Left ventricle myocardium superior (tissue), 1 donor: ENCODE data around the gene XKR8. TPM values are rescaled to one million over a fixed set of nuclear protein-coding genes. Genes with fewer than 3 reads are reported as not detected.
"Not testable (repeated sequence)": the region's sequence is repeated elsewhere in the genome, so short reads cannot be mapped to it uniquely, and the experiment has no call there.

Source experiments
- ATAC-seq: fragments of 200-7000 bp; cut with Tn5 transposase; one replicate; pipeline ENCODE4 v1.9.1; 2020; ENCODE audit warnings: mild to moderate bottlenecking, moderate library complexity
- DNase-seq: peaks from one replicate; pipeline ENCODE4 v3.0.0-alpha.2; 2020
- intact Hi-C: fragments of 100-400 bp; cut with micrococcal nuclease; formaldehyde crosslinking; loops from one replicate; pipeline ENCODE4 v1.11.0; 2022
- total RNA-seq: library from RNA; stranded (reverse); fragmentation: NEBNext Ultra II Directional; extraction: Animal tissue kit (Norgen Biotek cat#: 25700); gene quantifications from one replicate; pipeline ENCODE4 v1.2.1, GENCODE V29; 2021
- donor health status: DM: no; HTN: yes; CAD: no; lungs with severe emphysema.

Gene XKR8
- total RNA-seq, 1 donor from 2014 or later, result 5.3 TPM

- ATAC-seq (peak; percentile 67), DNase-seq (no peak)
- intact Hi-C loops, result no loop called here
Observed at GRCh38 chr1:27979151-27979858, 19.5 kb downstream of the XKR8 start.

- intact Hi-C loops, result no loop called here
- DNase-seq, result no peak
- no peak for ATAC-seq
Observed at GRCh38 chr1:27979859-27980201, 20.1 kb downstream of the XKR8 start.

- intact Hi-C loops, result no loop called here
- no peak for ATAC-seq
Observed at GRCh38 chr1:27980216-27980845, 20.6 kb downstream of the XKR8 start.

GRCh38 chr1:27981145-27981544 lies 21.4 kb downstream of the XKR8 start:
- intact Hi-C loops, result no loop called here
- DNase-seq (no peak), ATAC-seq (no peak)

More at GRCh38 chr1:27980216-27980845, 20.6 kb downstream of the XKR8 start:
- DNase-seq, result no peak

GRCh38 chr1:27990920-27991537 lies 31.3 kb downstream of the XKR8 start:
- DNase-seq, result no peak
- intact Hi-C loops, result no loop called here
- ATAC-seq, result no peak

- intact Hi-C loops, result no loop called here
- peak; percentile 36 for ATAC-seq
Observed at GRCh38 chr1:27992276-27992675, 32.5 kb downstream of the XKR8 start.

GRCh38 chr1:27993241-27993640 lies 33.5 kb downstream of the XKR8 start:
- intact Hi-C loops, result no loop called here
- ATAC-seq (peak; percentile 32), DNase-seq (no peak)

More at GRCh38 chr1:27992276-27992675, 32.5 kb downstream of the XKR8 start:
- DNase-seq, result peak; percentile 31

GRCh38 chr1:27994060-27994459 lies 34.3 kb downstream of the XKR8 start:
- ATAC-seq (peak; percentile 88), DNase-seq (no peak)
- intact Hi-C loops, result no loop called here

- ATAC-seq, result not testable (repeated sequence)
Observed at GRCh38 chr1:27994526-27994925, 34.8 kb downstream of the XKR8 start.

GRCh38 chr1:27999055-27999454 lies 39.3 kb downstream of the XKR8 start:
- DNase-seq, result no peak
- ATAC-seq, result no peak
- intact Hi-C loops, result no loop called here

More at GRCh38 chr1:27994526-27994925, 34.8 kb downstream of the XKR8 start:
- DNase-seq, intact Hi-C loops: not testable (repeated sequence)

GRCh38 chr1:28002600-28002999 lies 42.8 kb downstream of the XKR8 start:
- intact Hi-C loops, result no loop called here
- no peak for DNase-seq
- no peak for ATAC-seq

GRCh38 chr1:28003117-28003516 lies 43.3 kb downstream of the XKR8 start:
- ATAC-seq, DNase-seq, intact Hi-C loops: not testable (repeated sequence)

- DNase-seq (no peak), ATAC-seq (no peak)
- intact Hi-C loops, result no loop called here
Observed at GRCh38 chr1:28010969-28011368, 51.2 kb downstream of the XKR8 start.

Other genes with a start within 250 kb of the XKR8 start
- 12.3 TPM for gene FAM76A, start 234.0 kb upstream of the XKR8 start, total RNA-seq
- 23.7 TPM for gene STX12, start 186.8 kb upstream of the XKR8 start, total RNA-seq
- gene PPP1R8, start 129.2 kb upstream of the XKR8 start, total RNA-seq, result 25.8 TPM
- gene THEMIS2, start 87.4 kb upstream of the XKR8 start, total RNA-seq, result 5.7 TPM
- gene RPA2, start 45.4 kb upstream of the XKR8 start, total RNA-seq, result 25.5 TPM
- not detected for gene SMPDL3B, start 25.0 kb upstream of the XKR8 start, total RNA-seq
- gene EYA3, start 128.6 kb downstream of the XKR8 start, total RNA-seq, result 21.1 TPM
- gene PTAFR, start 216.7 kb downstream of the XKR8 start, total RNA-seq, result 2.2 TPM